HT-29 (cell line): ENCODE data around the gene SMCO3. TPM values are rescaled to one million over a fixed set of nuclear protein-coding genes. Genes with fewer than 3 reads are reported as not detected.

Experiments used
- DNase-seq: peaks from one replicate; pipeline ENCODE4 v3.0.0-alpha.2; 2015; ENCODE audit warnings: low spot score
- total RNA-seq: library from RNA; depleted of rRNA; stranded (reverse); fragments of >200 nt; shearing (Covaris generic); gene quantifications from 2 replicates; pipeline ENCODE4 v1.2.3, GENCODE V29; 2014

Gene SMCO3
- total RNA-seq, 1 experiment from 2014 or later: not detected

DNA sequence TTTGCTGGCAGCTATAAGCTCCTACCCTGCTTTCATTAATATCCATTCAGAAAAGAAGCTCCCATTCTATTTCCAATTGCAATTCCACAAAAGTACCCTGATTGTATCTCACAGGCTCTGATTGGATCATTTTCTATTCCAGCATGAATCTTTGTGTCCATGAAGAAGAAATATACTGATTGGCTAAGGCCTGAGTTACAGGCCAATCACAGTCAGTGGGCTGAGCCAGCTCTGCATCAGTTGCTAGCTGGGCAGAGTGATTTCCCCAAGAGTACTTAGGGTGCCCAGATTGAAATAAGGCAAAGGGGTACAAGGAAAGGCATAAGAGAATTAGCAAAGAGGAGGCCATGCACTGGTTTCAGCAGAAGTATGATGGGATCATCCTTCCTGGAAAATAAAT, 14.9 kb upstream of the SMCO3 start:
- DNase-seq: peak; percentile 18

DNA sequence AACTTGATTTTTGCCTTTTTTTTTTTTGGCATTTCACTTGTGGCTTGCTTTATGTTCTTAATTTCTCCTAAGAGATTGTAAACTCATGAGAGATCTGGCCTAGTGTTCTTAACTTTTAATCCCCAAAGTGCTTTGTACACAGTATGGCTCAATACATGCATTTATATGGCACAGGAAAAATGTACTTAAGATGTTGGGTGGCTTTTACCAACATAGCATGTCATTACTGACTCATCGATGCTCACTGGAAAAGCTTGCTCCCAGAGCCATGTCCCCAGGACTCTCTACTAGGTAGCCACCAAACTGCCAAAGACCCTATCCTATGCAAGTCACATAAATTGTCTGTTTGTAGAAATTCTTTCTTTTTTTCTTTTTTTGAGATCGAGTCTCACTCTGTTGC, 13.1 kb upstream of the SMCO3 start:
- no peak for DNase-seq

DNA sequence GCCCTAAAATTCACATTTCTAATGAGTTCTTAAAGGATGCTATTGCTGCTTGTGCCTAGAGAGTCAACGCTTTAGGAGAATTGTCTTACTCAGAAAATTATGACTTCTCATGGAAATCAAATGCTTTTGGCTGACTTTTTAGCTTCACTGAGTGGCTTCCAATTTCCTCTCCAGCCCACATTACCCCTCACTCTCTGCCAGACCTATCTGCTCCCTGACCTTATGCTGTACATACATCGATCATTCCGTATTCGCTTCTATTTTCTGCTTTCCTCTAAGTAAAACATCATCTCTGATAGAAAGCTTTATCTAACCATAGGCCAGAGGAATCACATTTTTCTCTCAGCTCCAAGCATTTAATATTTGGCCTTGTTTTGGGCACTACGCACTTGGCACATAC, 12.5 kb upstream of the SMCO3 start:
- no peak for DNase-seq

DNA sequence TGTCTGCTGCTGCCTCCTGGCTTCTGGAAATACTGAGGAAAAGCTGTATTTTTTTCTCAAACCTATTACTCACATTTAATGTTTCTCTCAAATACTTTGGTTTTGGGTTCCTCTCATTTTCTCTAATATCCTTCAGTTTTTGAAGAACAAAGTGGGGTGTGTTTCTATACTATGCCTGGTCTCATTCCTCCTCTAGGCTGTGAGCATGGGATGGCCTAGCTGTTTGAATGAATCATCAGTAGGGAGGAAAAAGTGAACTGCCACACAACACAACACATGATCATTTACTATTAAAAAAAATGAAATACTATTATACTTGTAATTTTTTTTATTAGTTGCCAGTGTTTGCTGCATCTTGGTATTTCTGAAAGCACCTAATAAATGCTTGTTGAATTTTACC, 11.3 kb upstream of the SMCO3 start:
- no peak for DNase-seq

DNA sequence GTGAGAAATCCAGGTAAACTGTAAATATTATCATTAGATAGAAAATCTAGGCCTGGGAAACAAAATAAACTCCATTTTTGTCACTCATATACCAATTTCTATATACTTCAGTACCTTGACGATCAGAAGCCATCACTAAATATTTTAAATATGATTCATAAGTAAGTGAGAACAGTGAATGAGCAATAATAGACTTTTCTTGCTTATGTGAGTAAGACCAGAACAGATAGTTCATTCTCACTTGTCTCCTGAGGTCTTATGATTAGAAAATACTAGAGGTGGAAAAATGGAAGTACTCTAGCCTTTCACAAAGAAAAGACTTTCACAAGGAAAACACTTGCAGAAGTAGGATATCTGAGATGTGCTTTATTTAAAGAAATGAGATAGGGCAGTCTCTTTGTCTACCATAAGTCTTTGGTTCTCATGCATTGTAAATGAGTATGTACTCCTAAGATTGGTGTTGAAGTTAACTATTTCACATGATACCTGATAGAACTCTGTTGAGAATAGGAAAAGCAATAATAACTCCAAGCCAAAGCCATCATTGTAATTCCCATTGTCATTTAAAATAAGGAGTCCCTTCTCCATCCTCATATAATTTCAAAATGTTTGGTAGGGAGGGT, 10.1 kb upstream of the SMCO3 start:
- no peak for DNase-seq

DNA sequence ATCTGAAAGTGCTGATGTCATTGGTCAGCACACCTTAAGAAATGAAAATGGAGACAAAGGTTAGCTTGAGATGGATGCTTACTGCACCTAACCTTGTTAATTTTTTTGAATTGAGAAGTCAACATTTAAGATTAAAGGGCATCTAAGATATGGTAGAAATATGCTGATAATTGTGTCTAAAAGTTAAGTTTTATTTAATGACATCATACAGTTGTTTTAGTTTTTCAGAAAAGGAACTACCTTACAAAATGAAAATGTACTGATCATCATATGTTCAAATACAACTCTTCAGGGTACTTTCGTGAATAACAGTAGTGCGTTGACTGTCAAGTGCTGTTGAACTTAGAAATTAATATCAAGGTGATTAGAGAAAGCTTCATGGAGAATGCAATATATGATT, 2.5 kb downstream of the SMCO3 start:
- no peak for DNase-seq

DNA sequence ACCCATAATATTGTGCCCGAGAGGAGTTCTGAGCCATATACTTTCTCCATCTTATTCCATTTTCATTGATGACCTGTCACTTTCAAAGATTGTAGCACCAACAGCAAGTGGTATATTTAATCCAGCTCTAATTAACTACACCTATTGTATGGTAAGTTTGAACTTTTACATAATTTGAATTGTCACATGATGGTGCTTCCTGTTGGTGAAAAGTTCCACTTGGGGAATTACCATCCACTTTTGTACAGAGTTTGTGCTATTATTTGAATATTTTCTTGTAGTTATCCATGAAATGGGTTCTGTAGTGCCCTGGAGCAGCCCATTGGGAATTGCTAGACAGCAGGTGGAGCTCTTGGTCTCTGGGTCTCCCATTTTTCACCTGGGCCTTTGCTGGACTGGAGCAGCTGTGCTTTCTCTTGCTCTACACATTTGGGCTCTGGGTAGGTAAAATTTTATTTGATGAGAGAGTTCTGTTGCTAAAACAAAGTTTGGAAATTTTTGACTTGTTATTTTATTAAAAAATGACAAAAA, 3.0 kb downstream of the SMCO3 start:
- DNase-seq: peak; percentile 57

DNA sequence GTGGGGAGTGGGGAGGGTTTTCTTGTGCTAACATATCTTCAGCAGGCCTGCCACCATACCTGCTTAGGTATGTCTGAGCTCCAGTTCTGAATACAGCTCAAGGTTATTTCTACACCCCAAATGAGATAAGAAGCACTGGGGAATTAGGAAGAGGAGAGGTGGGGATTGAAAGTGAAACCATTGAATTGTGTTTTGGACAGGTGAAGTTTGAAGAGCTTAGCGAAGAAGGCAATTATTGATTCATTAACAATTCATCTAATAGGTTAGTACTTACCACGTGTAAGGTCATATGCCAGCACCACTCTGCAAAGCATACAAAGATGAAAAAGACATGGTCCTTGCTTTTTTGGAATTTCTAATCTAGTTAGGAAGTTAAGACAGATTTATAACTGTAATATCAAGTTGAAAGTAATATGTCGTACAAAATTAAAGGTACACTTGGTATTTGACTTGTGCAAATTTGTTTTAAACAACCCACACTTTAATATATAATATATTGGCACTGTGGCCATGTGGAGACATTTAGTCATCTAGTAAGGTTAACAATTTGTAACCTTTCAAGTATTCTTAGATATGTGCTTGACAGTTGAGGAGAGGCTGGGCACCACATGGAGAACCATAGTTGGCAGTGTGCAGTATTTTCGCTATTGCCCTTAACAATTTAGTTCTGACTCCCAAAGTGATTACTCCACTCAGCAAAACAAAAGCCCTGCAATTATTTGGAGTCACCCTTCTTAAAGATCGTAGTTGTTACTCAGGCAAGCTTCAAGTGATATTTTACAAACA, 3.6 kb downstream of the SMCO3 start:
- DNase-seq: no peak

DNA sequence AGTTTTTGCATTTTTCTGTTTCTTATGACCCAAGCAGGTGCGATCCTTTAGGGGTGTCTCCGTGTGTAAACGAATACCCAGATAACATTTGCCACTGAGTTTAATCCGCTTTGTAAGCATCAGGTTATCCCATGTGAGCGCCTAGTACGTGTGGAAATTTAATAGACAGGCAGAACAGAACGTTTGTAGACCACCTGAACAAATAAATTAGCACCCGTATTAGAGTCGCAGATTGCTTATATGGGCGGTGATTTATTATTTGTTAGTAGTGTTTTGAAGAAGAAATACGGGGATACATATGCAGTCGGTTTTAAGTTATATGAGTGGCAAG, 10.2 kb downstream of the SMCO3 start:
- DNase-seq: no peak

DNA sequence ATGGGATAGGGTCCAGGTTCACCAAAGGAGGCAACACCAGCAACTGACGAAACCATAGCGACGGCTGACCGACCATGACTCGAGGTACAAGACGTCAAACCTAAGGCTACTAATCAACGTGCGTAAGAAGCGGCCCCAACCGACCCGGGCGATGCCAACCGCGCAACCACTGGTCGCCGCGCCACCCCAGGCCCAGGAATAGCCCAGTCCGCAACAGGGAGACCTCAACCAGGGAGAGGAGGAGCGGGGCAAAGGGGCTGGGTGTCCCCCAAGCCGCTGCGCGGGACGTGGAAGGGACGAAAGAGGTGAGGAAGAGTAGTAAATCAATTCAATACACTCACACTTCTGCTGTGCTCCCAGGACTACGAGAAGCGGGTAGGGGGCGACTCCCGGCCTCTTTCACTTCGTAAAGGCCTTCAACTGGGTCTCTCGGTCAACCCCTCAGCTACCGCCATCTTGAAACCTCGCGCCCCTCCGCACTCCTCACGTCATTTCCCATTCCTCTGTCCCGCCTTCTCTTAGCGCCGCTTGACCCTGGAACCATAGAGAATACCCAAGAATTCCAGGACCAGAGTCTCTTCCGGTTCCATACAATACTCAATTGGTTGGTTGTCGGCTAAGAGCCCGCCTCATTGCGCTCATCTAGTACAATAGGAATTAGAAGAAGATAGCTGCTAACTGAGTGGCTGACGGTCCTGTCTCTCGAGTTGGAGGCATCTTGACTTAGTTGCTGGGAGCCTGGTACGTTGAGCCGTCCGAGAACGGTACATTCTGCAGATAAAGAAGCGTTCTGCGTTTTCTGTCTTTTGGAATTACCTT, 10.8 kb downstream of the SMCO3 start, which contains the start of the genes C12orf60 and WBP11:
Gene C12orf60 (plus strand): TSS at position 660 of the 819 bp plus-strand sequence. CDS start 19,266 bp downstream, outside the sequence.
Gene WBP11 (minus strand): TSS at position 468 of the 819 bp plus-strand sequence. CDS start 2,095 bp downstream, outside the sequence.
- peak; percentile 99 for DNase-seq

DNA sequence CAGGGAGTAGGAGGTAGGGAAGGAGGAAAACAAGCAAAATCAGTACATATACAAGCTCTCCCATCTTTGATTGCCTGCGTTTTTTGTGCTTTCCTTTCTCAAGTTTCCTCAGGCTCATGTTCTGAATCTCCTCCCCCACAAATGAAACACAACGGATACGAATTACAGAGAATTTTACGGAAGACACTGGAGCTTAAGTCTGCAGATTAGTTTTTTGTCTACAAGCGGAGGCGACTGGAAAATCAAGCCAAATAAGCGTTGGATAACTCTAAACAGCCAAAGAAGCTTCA, 11.3 kb downstream of the SMCO3 start:
- no peak for DNase-seq

DNA sequence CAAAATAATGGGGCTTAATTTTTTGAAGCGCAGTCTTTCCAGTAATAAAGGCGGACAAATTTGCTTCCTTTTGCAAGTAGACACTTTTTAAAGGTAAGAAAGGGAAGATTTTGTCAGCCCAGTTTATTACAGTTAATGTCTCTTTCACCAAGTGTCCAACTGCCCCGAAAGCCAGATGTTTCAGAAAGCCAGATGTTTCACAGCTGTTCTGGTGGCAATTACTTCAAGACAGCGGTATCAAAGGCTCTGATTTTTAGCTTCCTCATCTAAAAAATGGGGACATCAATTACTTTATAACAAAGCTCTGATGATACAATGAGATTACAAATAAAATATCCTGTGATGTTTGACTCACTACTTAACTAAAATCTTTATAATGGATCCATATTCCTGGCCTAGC, 11.7 kb downstream of the SMCO3 start:
- DNase-seq: no peak

DNA sequence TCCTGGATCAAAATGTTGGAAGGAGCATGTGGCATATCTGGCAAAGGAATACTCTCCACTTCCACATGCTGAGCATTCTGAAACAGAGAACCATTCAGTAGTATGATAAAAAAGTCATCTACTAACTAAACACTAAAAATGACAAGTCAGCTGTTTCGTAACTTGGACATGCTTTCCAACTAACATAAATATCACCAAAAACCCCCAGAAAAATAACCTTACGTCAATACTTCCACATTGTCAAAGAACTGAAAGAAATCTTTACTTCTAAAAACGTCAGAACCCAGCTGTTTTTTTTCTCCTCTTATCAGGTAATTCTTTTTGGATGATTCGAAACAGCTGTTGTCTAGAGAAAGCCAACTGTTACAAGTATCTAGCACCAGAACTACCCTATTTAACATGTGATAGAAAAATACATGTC, 18.9 kb downstream of the SMCO3 start:
- DNase-seq: no peak

DNA sequence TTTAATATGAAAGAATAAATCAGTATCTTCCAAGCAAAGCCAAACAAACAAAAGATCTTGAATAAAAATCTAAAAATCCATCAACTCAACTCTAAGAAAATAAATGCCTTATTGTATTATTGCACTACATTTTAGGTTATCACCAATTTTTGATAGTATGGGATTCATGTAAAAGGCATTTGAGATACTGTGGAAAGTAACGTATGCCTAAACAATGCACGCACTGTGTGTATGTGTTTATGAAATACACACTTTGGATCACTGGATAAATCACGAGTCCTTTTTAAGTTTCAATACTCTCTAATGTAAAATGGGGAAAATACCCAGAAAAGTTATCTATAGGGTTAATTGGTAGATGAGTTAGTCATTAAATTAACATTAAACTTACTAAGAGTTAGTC, 28.4 kb downstream of the SMCO3 start:
- DNase-seq: no peak

DNA sequence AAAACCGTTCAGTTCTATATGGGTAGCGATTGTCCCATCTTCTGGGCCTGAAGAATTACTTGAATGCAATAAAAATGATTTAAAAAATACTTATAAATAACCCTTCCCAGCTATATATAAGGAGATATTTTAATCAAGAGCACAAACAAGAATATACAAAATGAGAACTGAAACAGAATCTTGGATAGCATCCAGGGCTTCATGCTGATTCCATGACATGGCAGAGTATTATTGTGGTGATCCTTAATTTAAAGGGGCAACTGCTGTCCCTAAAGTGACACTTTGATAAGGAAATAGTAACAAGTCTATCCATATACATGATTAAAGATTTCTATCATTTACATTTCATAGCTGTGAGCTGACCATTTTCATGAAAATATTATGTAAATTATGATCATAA, 29.5 kb downstream of the SMCO3 start:
- no peak for DNase-seq

DNA sequence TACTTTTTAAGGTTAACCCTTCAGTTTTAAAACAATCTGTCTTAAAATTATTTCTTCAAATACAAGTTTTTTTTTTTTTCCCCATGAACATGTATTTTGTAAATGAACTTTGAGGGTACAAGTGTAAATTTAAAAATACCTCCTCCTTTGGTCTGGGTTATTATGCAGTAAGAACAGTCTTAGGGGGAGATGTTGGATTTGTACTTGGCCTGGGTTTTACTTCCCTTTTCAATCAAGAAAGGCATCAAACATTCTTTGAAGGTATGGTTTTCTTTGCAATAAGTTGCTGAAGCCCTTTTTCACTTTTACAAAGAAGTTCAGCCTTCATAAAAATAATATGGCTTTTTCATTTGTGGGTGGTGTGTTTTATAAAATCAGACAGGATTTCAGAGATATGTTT, 31.2 kb downstream of the SMCO3 start:
- DNase-seq: no peak

DNA sequence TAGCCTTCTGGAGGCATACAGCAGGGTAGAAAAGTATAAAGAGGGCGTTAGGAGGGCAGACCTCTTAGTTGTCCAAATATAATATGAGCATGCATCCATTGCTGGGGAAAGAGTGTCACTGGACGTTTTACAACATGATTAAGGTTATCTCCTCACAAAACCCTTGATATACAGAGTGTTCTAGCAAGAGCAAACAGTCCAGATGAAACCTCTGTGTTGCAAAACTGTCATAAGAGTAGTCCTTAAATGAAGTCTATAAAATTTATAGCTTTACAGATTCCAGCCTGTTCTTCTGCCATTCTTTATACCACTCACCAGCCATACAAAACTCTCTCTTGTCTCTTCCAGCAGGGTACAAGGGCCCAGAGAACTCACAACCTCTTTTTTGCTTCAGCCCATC, 32.4 kb downstream of the SMCO3 start:
- no peak for DNase-seq

DNA sequence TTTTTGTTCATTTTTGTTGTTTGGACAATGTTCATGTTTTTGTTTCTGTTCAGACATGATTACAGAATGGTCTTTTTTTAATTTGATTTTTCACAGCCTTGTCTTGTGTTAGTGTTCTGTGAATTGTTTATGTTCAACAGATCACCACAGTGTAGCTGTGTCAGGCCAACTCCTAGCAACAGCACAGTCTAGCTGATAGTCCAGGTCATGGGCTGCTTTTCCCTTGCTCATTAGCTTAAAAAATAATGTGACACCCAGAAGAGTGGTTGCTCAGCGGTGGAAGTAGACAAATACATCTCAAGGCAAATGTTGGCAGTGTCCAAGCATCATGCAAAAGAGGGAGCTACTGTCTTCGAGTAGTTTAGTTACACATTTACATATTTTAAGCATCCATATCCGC, 33.1 kb downstream of the SMCO3 start:
- no peak for DNase-seq

DNA sequence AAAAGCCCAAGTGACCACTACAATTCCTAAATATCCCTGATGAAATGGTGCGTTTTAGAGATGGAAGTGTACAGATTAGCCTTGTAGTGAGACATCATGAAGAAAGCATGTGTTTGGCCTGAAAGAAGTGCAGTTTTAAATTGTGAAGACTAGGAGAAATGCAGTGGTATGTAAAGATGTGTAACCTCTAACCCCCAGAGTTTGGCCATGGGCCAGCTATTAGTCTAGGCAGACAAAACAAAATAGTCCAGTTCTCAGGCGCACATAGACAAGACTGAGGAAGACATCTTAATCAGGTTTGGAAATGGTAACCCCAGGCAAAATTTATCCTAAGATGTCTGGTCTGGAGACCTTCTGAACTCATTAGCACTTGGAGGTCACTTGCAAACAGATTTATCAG, 34.1 kb downstream of the SMCO3 start:
- DNase-seq: no peak

DNA sequence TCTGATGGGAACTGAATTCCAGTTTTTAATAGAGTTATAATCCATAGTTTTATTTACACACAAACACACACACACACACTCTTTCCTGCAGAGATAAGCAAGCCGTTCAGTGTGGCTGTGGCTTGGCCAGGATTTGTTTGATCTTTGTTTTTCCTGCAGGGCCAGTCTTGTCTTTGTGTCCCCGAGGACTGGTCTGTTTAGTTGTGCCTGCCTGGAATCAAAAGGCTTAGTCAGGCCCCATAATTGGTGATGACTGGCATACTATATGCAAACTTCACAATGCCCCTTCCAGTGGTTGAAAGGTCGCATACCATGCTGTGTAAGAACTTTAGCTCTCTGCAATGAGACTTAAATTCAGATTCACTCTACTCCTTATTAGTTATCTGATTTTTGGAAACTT, 36.7 kb downstream of the SMCO3 start:
- peak; percentile 83 for DNase-seq

DNA sequence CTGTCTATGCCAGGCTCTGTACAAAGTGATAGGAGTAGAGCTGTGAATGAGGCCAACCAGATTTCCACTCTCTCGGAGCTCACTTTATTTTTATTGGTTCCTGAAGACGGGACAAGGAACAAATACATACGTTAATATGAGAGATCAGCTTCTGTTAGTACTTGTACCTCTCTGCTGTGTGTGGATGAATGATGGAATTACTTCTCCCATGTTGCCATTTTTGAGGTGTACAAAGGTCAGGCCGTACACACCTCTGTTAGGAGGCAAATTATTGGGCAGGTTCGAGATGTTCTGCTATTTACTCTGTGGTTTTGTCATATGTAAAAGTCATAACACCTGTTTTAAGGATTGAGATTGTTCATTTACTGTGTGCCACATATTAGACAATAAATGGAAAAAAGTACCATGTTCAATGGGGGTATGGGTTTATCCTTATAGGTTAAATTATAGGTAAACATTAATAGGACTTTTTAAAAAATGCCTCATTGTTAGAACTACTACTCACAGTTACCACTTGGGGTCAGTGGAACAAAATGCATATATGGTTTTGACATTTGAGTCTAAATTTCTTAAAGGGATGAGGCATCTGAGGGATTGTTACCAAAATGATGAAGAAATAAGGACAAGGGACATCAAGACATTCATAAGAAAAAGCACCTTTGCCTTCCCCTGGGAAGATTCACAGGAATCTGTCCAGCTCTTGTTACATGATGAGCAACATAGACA, 37.6 kb downstream of the SMCO3 start:
- DNase-seq: peak; percentile 56

DNA sequence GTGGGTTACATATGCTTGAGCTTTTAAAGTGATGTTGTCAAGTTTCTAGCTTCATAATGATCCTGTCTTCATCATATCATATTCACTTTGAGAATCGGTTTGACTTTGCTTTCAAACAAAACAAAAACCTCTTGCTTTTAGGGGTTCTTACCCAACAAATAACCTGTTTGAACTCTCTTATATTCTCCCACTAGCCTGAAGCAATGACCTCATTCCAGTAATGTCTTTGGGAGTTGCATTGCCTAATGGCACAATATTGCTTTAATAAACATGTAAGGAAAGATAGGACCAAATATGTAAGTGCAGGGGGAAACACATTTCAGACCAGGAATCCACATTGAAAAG, 38.4 kb downstream of the SMCO3 start:
- peak; percentile 56 for DNase-seq
